GM12873 (cell line): ENCODE measurements around the gene MOK.

Experiments used
- CTCF ChIP-seq: IDR thresholded peaks from 2 replicates; pipeline ENCODE4 v1.5.1; 2012; ENCODE audit warnings: low read depth, mild to moderate bottlenecking, moderate library complexity, low read length, control low read depth; ENCODE audit not compliant: insufficient read depth; ENCODE audit errors: missing control alignments

MOK gene

DNA sequence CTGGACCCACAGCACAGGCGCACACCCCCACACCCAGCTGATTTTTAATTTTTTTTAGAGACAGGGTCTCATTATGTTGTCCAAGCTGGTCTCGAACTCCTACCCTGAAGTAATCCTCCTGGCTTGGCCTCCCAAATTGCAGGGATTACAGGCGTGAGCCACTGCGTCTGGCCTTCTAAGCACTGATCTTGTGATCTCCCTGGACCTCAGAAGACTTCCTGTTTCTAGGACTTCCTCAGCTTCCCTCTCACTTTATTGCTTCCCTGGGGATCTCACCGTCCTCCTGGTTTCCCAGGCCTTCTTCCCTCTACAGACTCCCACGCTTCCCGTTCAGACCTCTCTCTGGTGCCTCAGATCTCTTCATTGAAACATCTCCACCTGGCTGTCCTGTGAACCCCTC is 28.4 kb upstream of the MOK start:
- TF ChIP-seq CTCF = no peak

GRCh38 chr14:102330806-102331205 is 25.8 kb upstream of the MOK start:
- no peak for TF ChIP-seq CTCF

DNA sequence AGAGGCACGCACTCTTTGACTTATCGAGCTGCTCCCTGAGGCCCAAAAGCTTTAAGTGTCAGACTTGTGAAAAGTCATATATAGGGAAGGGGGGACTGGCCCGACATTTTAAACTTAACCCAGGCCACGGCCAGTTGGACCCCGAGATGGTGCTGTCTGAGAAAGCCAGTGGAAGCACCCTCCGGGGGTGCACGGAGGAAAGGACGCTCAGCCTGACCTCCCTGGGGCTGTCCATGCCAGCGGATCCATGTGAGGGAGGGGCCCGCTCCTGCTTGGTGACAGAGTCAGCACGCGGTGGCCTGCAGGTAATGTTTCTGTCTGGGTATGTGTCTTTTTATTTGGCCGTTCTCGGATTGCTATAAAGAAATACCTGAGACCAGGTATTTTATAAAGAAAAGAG is 21.6 kb upstream of the MOK start:
- TF ChIP-seq CTCF = no peak

DNA sequence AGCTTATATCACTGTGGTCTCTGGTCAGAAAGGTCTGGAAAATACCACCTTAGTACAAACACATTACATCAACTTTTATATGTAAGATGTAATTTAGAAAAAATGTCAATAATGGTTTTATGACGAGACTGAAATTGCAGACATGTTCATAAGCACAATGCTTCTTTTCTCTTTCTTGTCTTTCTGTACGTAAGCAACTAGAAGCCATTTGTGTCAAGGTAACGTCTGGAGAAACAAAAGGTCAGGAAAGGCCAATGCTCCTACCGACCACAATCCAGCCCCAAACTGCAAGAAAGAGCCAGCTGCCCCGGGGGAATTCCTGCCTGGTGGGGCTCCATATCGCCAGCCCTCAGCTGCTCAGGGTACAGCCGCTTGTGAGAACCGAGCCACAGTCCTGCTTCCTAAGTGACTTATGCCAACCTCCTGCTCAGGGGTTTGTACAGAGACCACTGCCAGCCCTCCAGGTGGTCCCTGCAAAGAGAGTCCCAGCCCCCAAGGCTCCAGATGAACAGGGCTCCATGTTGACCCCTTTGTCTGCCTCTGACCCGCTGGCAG is 20.9 kb upstream of the MOK start:
- no peak for TF ChIP-seq CTCF

DNA sequence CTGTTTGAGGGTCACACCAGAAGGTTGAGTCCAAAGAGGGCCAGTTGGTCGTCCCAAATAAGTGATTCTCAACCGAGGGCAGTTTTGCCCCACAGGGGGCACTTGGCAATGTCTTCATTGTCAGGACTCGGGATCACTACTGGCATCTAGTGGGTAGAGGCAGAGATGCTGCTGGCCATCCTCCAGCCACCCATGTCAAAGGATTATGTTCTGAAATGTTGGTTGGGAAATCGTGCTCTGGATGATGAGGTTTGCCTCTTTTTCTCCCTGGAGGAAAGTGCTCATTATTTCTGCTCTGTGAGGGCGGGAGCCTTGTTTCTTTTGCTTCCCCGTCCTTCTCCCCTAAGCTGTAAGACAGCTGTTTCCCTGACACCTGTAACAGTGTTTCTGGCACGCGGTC is 18.1 kb upstream of the MOK start:
- TF ChIP-seq CTCF = peak; percentile 64

GRCh38 chr14:102321456-102322422 is 16.8 kb upstream of the MOK start:
- no peak for TF ChIP-seq CTCF

DNA sequence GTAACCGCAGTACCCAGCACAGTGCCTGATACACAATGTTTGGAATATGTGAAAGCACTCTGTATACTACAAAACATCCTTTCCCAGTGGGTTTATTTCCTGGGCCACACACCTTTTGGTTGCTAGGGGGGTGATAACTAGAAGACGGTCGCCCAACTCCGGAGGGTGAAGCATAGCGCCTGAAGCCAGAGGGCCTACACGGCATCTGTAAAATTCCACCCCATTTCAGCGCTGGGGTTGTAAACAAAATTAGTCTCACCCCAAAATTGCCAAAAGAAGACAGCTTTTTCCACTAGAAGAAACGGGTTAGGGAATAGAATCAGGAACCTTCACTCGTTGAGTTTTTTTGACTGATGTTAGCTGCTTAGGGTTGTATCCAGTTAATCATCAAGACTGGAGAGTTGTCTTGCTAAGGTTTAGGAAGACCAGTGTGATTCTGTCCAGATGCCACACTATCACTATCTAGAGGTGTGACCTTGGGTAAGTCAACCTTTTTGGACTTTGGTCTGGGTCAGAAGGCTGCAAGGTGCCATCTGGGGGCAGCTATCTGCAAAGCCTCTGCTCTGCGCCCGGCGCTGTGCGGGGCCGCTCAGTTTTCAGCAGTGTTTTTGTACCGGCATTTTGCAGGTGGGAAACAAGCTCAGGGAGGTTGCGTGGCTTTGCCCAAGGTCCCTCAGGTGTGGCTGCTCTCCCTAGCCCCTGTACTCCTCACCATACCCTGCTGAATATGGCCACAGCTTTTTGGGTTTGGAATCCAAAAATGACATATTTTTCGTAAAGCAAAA is 15.9 kb upstream of the MOK start:
- TF ChIP-seq CTCF = no peak
